HepG2 (cell line): ENCODE data around the gene ADCYAP1R1. TPM values are rescaled to one million over a fixed set of nuclear protein-coding genes. Genes with fewer than 3 reads are reported as not detected.

Experiments
- ATAC-seq: fragments of 200-7000 bp; cut with Tn5 transposase; 3 replicates; pipeline ENCODE4 v1.9.1; 2020; ENCODE audit warnings: mild to moderate bottlenecking, moderate library complexity
- BruUV-seq: library from RNA; stranded (reverse); fragments of 400-500 nt; replicated peaks from 2 replicates; lab custom pipeline; 2021; lab: Mats Ljungman, UMichigan
- CTCF ChIA-PET: fragments of 300-600 bp; formaldehyde crosslinking; extraction: SDS; loops from one replicate; lab custom pipeline; 2021; ENCODE audit warnings: low total read pairs, inconsistent platforms, low intra/inter-chr PET ratio; lab: Yijun Ruan, JAX
- POLR2A ChIA-PET: fragments of 350-600 bp; sonication (Branson Sonifier 250); formaldehyde crosslinking; loops from one replicate; lab custom pipeline; 2020; ENCODE audit warnings: antibody characterized with exemption, inconsistent platforms; lab: Yijun Ruan, JAX
- DNase-seq: peaks from one replicate; pipeline ENCODE4 v3.0.0-alpha.2; 2015; ENCODE audit warnings: low spot score
- FAIRE-seq: peaks from 3 replicates; lab custom pipeline; 2011; peaks lifted over from hg19 to GRCh38; lab: Jason Lieb, UNC
- H2AFZ ChIP-seq: one replicate; pipeline ENCODE4 v1.6.1; 2011; ENCODE audit warnings: low read length, inconsistent platforms
- H3K27ac ChIP-seq: fragments of 300-600 bp; 3 replicates; pipeline ENCODE4 v1.8.0; 2011; ENCODE audit warnings: mixed run types, mild to moderate bottlenecking, mixed read lengths, low read length, inconsistent platforms; ENCODE audit not compliant: insufficient read depth; ENCODE audit errors: extremely low read length
- H3K27me3 ChIP-seq, 2 experiments: fragments of 200-600 bp in 1 of 2; 2 replicates in 1 of 2; 3 replicates in 1 of 2; pipeline versions ENCODE4 v1.6.0 to v1.8.0; 2011; ENCODE audit warnings: low read length in 2 of 2, mild to moderate bottlenecking in 2 of 2, moderate library complexity in 2 of 2, inconsistent platforms in 1 of 2; ENCODE audit not compliant: insufficient read depth in 2 of 2, control insufficient read depth in 1 of 2
- H3K36me3 ChIP-seq, 2 experiments: fragments of 200-600 bp in 1 of 2; replicated peaks in 1 of 2; 2 replicates in 1 of 2; 3 replicates in 1 of 2; pipeline versions ENCODE4 v1.5.1 to v1.8.0; 2011; ENCODE audit warnings: low read length in 2 of 2, inconsistent platforms in 1 of 2; ENCODE audit not compliant: insufficient read depth in 2 of 2, control insufficient read depth in 1 of 2
- H3K4me1 ChIP-seq: 2 replicates; pipeline ENCODE4 v1.5.1; 2012; ENCODE audit warnings: low read length, inconsistent platforms; ENCODE audit not compliant: insufficient read depth
- H3K4me2 ChIP-seq: 2 replicates; pipeline ENCODE4 v1.6.0; 2011; ENCODE audit warnings: low read depth, low read length, inconsistent platforms
- H3K4me3 ChIP-seq, 3 experiments: fragments of 200-600 bp in 1 of 3; sonication (generic), shearing (Covaris generic) in 1 of 3; replicated peaks in 1 of 3; 2 replicates each; pipeline ENCODE4 v1.5.1; 2011 to 2016; ENCODE audit warnings: low read length in 3 of 3, inconsistent platforms in 2 of 3, low read depth in 2 of 3, mild to moderate bottlenecking in 2 of 3, control low read depth in 1 of 3, mixed read lengths in 1 of 3; ENCODE audit not compliant: insufficient read depth in 1 of 3
- H3K79me2 ChIP-seq: one replicate; pipeline ENCODE4 v1.6.1; 2011; ENCODE audit warnings: low read length, inconsistent platforms; ENCODE audit not compliant: insufficient read depth
- H3K9ac ChIP-seq: 2 replicates; pipeline ENCODE4 v1.6.0; 2011; ENCODE audit warnings: mild to moderate bottlenecking, low read depth, low read length, inconsistent platforms; ENCODE audit not compliant: insufficient read depth
- H3K9me3 ChIP-seq: 2 replicates; pipeline ENCODE4 v1.5.1; 2012; ENCODE audit warnings: mild to moderate bottlenecking, low read length
- H4K20me1 ChIP-seq: 2 replicates; pipeline ENCODE4 v1.6.0; 2011; ENCODE audit warnings: inconsistent platforms, mild to moderate bottlenecking, low read length, moderate library complexity; ENCODE audit not compliant: insufficient read depth
- ESRRA ChIP-seq: sonication (generic); formaldehyde crosslinking; IDR thresholded peaks from 2 replicates; pipeline ENCODE4 v1.5.1; 2020; ENCODE audit warnings: mild to moderate bottlenecking, low read depth, missing genetic modification reagents
- FLYWCH1 ChIP-seq: sonication (generic); formaldehyde crosslinking; IDR thresholded peaks from 2 replicates; pipeline ENCODE4 v1.8.1; 2023; ENCODE audit warnings: mild to moderate bottlenecking, missing genetic modification reagents
- MEIS1 ChIP-seq: sonication (generic); formaldehyde crosslinking; IDR thresholded peaks from 2 replicates; pipeline ENCODE4 v1.9.0; 2021; ENCODE audit warnings: mild to moderate bottlenecking, missing genetic modification reagents, moderate library complexity, borderline replicate concordance
- NCOA1 ChIP-seq: sonication (generic); formaldehyde crosslinking; IDR thresholded peaks from 2 replicates; pipeline ENCODE4 v1.9.0; 2021; ENCODE audit warnings: missing genetic modification reagents
- NFIB ChIP-seq: sonication (generic); formaldehyde crosslinking; IDR thresholded peaks from 2 replicates; pipeline ENCODE4 v1.9.0; 2021; ENCODE audit warnings: missing genetic modification reagents, mild to moderate bottlenecking, borderline replicate concordance
- PHF5A ChIP-seq: IDR thresholded peaks from one replicate; pipeline ENCODE4 v1.6.1; 2018; ENCODE audit warnings: low read depth, missing genetic modification reagents; ENCODE audit not compliant: unreplicated experiment
- REL ChIP-seq: sonication (generic); formaldehyde crosslinking; conservative IDR thresholded peaks from 2 replicates; pipeline ENCODE4 v1.8.0; 2022; ENCODE audit warnings: mild to moderate bottlenecking, missing genetic modification reagents, moderate library complexity
- ZFP41 ChIP-seq: sonication (generic); formaldehyde crosslinking; IDR thresholded peaks from 2 replicates; pipeline ENCODE4 v1.4.0; 2020; ENCODE audit warnings: mild to moderate bottlenecking, missing genetic modification reagents, borderline replicate concordance
- ZNF136 ChIP-seq: sonication (generic); formaldehyde crosslinking; IDR thresholded peaks from 2 replicates; pipeline ENCODE4 v1.8.1; 2022; ENCODE audit warnings: low read depth, mild to moderate bottlenecking, moderate library complexity, missing genetic modification reagents
- ZNF44 ChIP-seq: sonication (generic); formaldehyde crosslinking; IDR thresholded peaks from 2 replicates; pipeline ENCODE4 v1.5.1; 2020; ENCODE audit warnings: mild to moderate bottlenecking, missing genetic modification reagents
- ZNF557 ChIP-seq: sonication (generic); formaldehyde crosslinking; IDR thresholded peaks from 2 replicates; pipeline ENCODE4 v1.4.0; 2020; ENCODE audit warnings: missing genetic modification reagents
- ZNF619 ChIP-seq: sonication (generic); formaldehyde crosslinking; IDR thresholded peaks from 2 replicates; pipeline ENCODE4 v1.4.0; 2020; ENCODE audit warnings: mild to moderate bottlenecking, missing genetic modification reagents
- ZSCAN25 ChIP-seq: sonication (generic); formaldehyde crosslinking; IDR thresholded peaks from 2 replicates; pipeline ENCODE4 v1.8.0; 2022; ENCODE audit warnings: mild to moderate bottlenecking, missing genetic modification reagents
- WGBS: methylation state at CpG from one replicate; pipeline ENCODE4 v1.1.6; 2017; ENCODE audit warnings: low lambda C conversion rate; 5-methylcytosine and 5-hydroxymethylcytosine counted together
- in situ Hi-C: cut with HindIII; loops from 2 replicates; pipeline ENCODE4 v1.10.0; 2017; ENCODE audit warnings: low pct_unique_long_range_greater_than_20kb; ENCODE audit not compliant: extremely low pct_ligation_motif_present
- intact Hi-C: fragments of 100-400 bp; cut with micrococcal nuclease; formaldehyde crosslinking; loops from one replicate; pipeline ENCODE4 v1.10.0; 2022; ENCODE audit not compliant: unreplicated experiment
- polyA plus RNA-seq, 8 experiments: library from polyadenylated mRNA; depleted of rRNA in 3 of 8; stranded (reverse) in 7 of 8; unstranded in 1 of 8; fragments of >200 nt; fragmentation: Illumina TruSeq in 4 of 8; extraction: Trizol in 4 of 8; gene quantifications; 2 replicates each; pipeline versions ENCODE4 v1.2.1 to v1.2.3, GENCODE V29; 2011 to 2016; ENCODE audit warnings: low read depth in 4 of 8, missing spikeins in 1 of 8, mixed read lengths in 1 of 8; ENCODE audit not compliant: insufficient read depth in 1 of 8
- total RNA-seq, 5 experiments: library from RNA; depleted of rRNA; stranded (reverse); fragments of >200 nt; fragmentation: Illumina TruSeq; extraction: Trizol; gene quantifications; 2 replicates each; pipeline ENCODE4 v1.2.3, GENCODE V29; 2016; ENCODE audit warnings: low read depth in 1 of 5
- TF ChIP-seq, protein P1 (sequence below): sonication (generic); formaldehyde crosslinking; IDR thresholded peaks from 2 replicates; pipeline ENCODE4 v1.5.1; 2020; ENCODE audit warnings: missing genetic modification reagents, mild to moderate bottlenecking, borderline replicate concordance

The ADCYAP1R1 gene
- total and polyA plus RNA-seq, 2 of the 13 experiments (the other 11 are each of a cell fraction or from before 2014, with no cell fraction given) = not detected

DNA sequence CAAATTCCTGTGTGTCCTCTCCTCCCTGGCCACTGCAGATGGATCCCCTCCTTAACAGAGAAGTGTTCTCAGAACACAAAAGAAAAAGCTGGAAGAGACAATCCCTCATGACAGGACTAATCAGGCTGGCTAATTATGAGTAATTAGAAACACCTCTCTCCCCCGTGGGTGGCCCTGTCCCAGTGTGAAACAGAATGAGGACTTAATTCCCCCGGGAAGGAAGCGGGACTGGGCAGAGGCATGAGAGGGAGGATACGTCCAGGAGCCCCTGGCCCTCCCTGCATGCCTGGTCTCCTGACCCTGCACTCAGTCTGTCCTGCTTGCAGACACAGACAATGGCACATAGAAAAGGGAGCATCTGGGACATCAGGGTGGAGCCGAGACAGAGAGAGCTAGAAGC is 7.6 kb upstream of the ADCYAP1R1 start:
- Histone ChIP-seq H3K9ac (no peak overlapping the region), H3K27ac (no peak overlapping the region), H3K4me2 (no peak overlapping the region), H4K20me1 (no peaks in the 10 kb centered on the region), H3K36me3 (no peaks in the 10 kb centered on the region), H3K79me2 (no peaks in the 10 kb centered on the region), H3K9me3 (no peaks in the 10 kb centered on the region), H2AFZ (no peak overlapping the region), H3K4me3 (no peak overlapping the region), H3K4me1 (no peaks in the 10 kb centered on the region), H3K27me3 (peaks cover 1 to 31% of the 10 kb centered on the region in 2 experiments; a peak in 2 of 5 replicates)
- POLR2A ChIA-PET = no interaction called here
- FAIRE-seq (no peak), DNase-seq (no peak), ATAC-seq (no peak)
- TF ChIP-seq FLYWCH1 (CRISPR knock-in tag) (no peak), PHF5A (CRISPR knock-in tag) (no peak), ZNF557 (CRISPR knock-in tag) (no peak), ZNF136 (CRISPR knock-in tag) (no peak), NCOA1 (CRISPR knock-in tag) (no peak), REL (no peak), MEIS1 (CRISPR knock-in tag) (no peak), ZNF619 (CRISPR knock-in tag) (no peak), ZFP41 (CRISPR knock-in tag) (no peak), ZNF44 (no peak), NFIB (CRISPR knock-in tag) (no peak)
- in situ Hi-C loops = no loop called here
- WGBS = 0% methylated on average over 5 of the region's 5 CpGs
- intact Hi-C loops = no loop called here
- CTCF ChIA-PET = no interaction called here
- BruUV-seq = no TSS peak

DNA sequence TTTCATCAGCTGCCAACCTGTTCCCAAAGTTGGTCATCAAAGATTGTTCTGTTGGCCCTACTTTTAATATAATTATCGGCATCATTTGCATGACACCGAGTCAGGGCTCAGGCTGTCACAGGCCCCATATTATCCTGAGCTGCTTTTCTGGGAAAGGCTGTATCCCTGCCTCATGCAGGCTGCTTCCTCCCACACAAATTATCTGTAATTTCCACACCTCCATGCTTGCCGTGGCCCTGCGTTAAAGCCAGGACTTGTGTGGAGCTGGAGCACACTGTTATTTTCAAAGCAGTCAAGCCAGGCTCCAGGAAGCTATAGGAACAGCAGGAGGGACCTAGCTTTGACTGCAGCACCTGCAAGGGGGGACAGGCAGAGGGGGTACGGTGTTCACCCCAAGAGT is 5.4 kb upstream of the ADCYAP1R1 start:
- no TSS peak for BruUV-seq
- Histone ChIP-seq H3K79me2 (no peaks in the 10 kb centered on the region), H3K36me3 (no peaks in the 10 kb centered on the region), H2AFZ (no peak overlapping the region), H3K4me3 (no peak overlapping the region), H3K27ac (no peak overlapping the region), H3K9ac (no peak overlapping the region), H3K27me3 (peaks cover 3 to 47% of the 10 kb centered on the region in 2 experiments; a peak in 4 of 5 replicates), H3K4me1 (no peaks in the 10 kb centered on the region), H3K9me3 (no peaks in the 10 kb centered on the region), H3K4me2 (no peak overlapping the region), H4K20me1 (no peaks in the 10 kb centered on the region)
- ChIA-PET CTCF (no interaction called here), POLR2A (no interaction called here)
- intact Hi-C loops (no loop called here), in situ Hi-C loops (no loop called here)
- 44% methylated on average over 4 of the region's 5 CpGs for WGBS
- no peak for DNase-seq
- no peak for ATAC-seq
- no peak for FAIRE-seq
- TF ChIP-seq, protein P1, sequence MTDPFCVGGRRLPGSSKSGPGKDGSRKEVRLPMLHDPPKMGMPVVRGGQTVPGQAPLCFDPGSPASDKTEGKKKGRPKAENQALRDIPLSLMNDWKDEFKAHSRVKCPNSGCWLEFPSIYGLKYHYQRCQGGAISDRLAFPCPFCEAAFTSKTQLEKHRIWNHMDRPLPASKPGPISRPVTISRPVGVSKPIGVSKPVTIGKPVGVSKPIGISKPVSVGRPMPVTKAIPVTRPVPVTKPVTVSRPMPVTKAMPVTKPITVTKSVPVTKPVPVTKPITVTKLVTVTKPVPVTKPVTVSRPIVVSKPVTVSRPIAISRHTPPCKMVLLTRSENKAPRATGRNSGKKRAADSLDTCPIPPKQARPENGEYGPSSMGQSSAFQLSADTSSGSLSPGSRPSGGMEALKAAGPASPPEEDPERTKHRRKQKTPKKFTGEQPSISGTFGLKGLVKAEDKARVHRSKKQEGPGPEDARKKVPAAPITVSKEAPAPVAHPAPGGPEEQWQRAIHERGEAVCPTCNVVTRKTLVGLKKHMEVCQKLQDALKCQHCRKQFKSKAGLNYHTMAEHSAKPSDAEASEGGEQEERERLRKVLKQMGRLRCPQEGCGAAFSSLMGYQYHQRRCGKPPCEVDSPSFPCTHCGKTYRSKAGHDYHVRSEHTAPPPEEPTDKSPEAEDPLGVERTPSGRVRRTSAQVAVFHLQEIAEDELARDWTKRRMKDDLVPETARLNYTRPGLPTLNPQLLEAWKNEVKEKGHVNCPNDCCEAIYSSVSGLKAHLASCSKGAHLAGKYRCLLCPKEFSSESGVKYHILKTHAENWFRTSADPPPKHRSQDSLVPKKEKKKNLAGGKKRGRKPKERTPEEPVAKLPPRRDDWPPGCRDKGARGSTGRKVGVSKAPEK (CRISPR knock-in tag) = no peak
- TF ChIP-seq ESRRA (CRISPR knock-in tag) = no peak
- no peak for TF ChIP-seq ZSCAN25 (CRISPR knock-in tag)
